Loucy (cell line): ENCODE results near the gene KLHL10.

Experiments
- H2AFZ ChIP-seq: fragments of 200-600 bp; sonication (generic); 2 replicates; pipeline ENCODE4 v1.6.0; 2016; ENCODE audit warnings: antibody characterized with exemption, mild to moderate bottlenecking, low read length, moderate library complexity
- H3F3A ChIP-seq: fragments of 200-600 bp; 2 replicates; pipeline ENCODE4 v1.6.0; 2016; ENCODE audit warnings: antibody characterized with exemption, low read depth, mild to moderate bottlenecking
- H3K27me3 ChIP-seq: fragments of 200-600 bp; sonication (generic); 2 replicates; pipeline ENCODE4 v1.6.1; 2014; ENCODE audit warnings: low read length, mild to moderate bottlenecking; ENCODE audit not compliant: insufficient read depth, poor library complexity, severe bottlenecking
- H3K36me3 ChIP-seq: fragments of 200-600 bp; sonication (generic); 2 replicates; pipeline ENCODE4 v1.6.1; 2016; ENCODE audit warnings: low read length; ENCODE audit not compliant: insufficient read depth
- H3K4me1 ChIP-seq: fragments of 200-600 bp; sonication (generic); 2 replicates; pipeline ENCODE4 v1.5.1; 2014; ENCODE audit warnings: low read length, mild to moderate bottlenecking; ENCODE audit not compliant: insufficient read depth, poor library complexity, severe bottlenecking
- H3K4me2 ChIP-seq: fragments of 200-600 bp; sonication (generic); 2 replicates; pipeline ENCODE4 v1.6.0; 2014; ENCODE audit warnings: antibody characterized with exemption, low read length, low read depth, mild to moderate bottlenecking; ENCODE audit not compliant: poor library complexity, severe bottlenecking
- H3K4me3 ChIP-seq: fragments of 200-600 bp; sonication (generic); 2 replicates; pipeline ENCODE4 v1.5.1; 2014; ENCODE audit warnings: low read length, mild to moderate bottlenecking, mixed read lengths; ENCODE audit not compliant: poor library complexity, severe bottlenecking
- H3K79me2 ChIP-seq: fragments of 200-600 bp; sonication (generic); 2 replicates; pipeline ENCODE4 v1.6.1; 2014; ENCODE audit warnings: low read length; ENCODE audit not compliant: insufficient read depth
- H3K9ac ChIP-seq: fragments of 200-600 bp; sonication (generic); 2 replicates; pipeline ENCODE4 v1.6.0; 2014; ENCODE audit warnings: mild to moderate bottlenecking, low read depth, low read length, moderate library complexity; ENCODE audit not compliant: poor library complexity, severe bottlenecking
- H3K9me2 ChIP-seq: fragments of 200-600 bp; sonication (generic); replicated peaks from 2 replicates; pipeline ENCODE4 v1.6.1; 2016; ENCODE audit warnings: low read depth, low read length, mixed read lengths
- H3K9me3 ChIP-seq: fragments of 200-600 bp; sonication (generic); 2 replicates; pipeline ENCODE4 v1.6.1; 2014; ENCODE audit warnings: mild to moderate bottlenecking, antibody characterized with exemption, low read length, low read depth; ENCODE audit not compliant: insufficient read depth
- H4K20me1 ChIP-seq: fragments of 200-600 bp; sonication (generic); 2 replicates; pipeline ENCODE4 v1.6.0; 2014; ENCODE audit warnings: antibody characterized with exemption, low read length, mild to moderate bottlenecking; ENCODE audit not compliant: insufficient read depth, poor library complexity, severe bottlenecking
- CTCF ChIP-seq: fragments of 200-600 bp; sonication (generic); conservative IDR thresholded peaks from 2 replicates; pipeline ENCODE4 v1.5.1; 2014; ENCODE audit warnings: mild to moderate bottlenecking, antibody characterized with exemption, low read length
- EZH2phosphoT487 ChIP-seq: fragments of 200-600 bp; IDR thresholded peaks from 2 replicates; pipeline ENCODE4 v1.6.1; 2018; ENCODE audit warnings: antibody characterized with exemption, mild to moderate bottlenecking, moderate library complexity, borderline replicate concordance

The KLHL10 gene

DNA sequence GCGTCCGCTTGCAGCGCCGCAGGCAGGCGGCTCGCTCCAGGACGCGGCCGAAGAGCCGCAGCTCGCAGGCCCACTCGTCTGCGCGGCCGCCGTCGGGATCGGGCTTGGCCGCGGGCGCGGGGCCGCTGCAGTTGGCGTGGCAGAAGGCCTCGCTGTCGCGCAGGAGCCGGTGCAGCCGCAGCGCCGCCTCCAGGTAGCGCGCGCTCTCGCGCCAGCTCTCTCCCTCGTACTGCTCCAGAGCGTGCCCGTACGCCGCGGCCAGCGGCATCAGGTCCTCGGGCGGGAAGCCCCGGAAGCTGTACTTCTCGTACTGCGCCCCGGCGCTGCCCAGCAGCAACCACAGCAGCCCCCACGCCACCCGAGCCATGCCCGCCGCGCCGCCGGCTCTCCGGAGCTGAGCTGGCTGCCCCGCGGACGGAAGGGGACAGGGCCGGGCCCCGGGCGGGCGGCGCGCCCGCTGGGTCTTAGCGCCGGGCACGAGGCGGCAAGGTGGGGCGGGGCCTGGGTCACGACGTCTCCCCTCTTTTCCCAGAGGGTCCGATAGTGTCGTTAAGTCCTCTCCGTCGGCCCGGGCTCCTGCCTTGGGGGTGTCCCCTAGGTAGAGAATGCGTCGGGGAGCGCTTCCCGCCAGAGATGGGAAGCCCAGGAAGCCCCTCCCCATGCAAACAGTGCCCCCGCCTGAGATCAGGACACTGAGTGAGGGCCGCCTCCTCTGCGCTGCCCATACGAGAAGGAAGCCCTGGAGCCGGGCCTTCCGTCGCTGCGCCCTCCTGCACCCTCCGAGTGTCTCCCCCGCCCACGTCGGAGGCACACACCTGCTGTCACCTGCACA is 25.9 kb upstream of the KLHL10 start, which contains the start of gene P3H4:
P3H4 (minus strand) TSS at position 401 of the 832 bp plus-strand sequence; CDS start at position 367, 34 bp downstream.
- Histone ChIP-seq H3K27me3 (no peaks in the 10 kb centered on the region), H3K9me2 (no peaks in the 10 kb centered on the region), H3K9ac (peak within 1 kb of the TSS; percentile 75), H4K20me1 (no peaks in the 10 kb centered on the region), H3K4me3 (peak within 1 kb of the TSS; percentile 83), H3K9me3 (no peaks in the 10 kb centered on the region), H3K79me2 (peaks cover 11% of the 10 kb centered on the region), H3K4me2 (peak within 1 kb of the TSS; percentile 99), H3K36me3 (no peaks in the 10 kb centered on the region), H2AFZ (peak within 1 kb of the TSS; percentile 96), H3K4me1 (peaks cover 32% of the 10 kb centered on the region), H3F3A (no peaks in the 10 kb centered on the region)
- peak; percentile 63 for TF ChIP-seq CTCF
- TF ChIP-seq EZH2phosphoT487, result no peak

- H3K9me3 ChIP-seq, result no peaks in the 10 kb centered on the region
- H4K20me1 ChIP-seq, result no peaks in the 10 kb centered on the region
- no peaks in the 10 kb centered on the region for H3K9me2 ChIP-seq
- H3F3A ChIP-seq, result no peaks in the 10 kb centered on the region
- H3K4me3 ChIP-seq, result peak within 1 kb of the TSS; percentile 83
- TF ChIP-seq CTCF, result no peak
- no peak for TF ChIP-seq EZH2phosphoT487
- H3K9ac ChIP-seq, result peak within 1 kb of the TSS; percentile 75
- H2AFZ ChIP-seq, result peak within 1 kb of the TSS; percentile 96
- no peaks in the 10 kb centered on the region for H3K36me3 ChIP-seq
- H3K4me1 ChIP-seq, result peaks cover 32% of the 10 kb centered on the region
- no peaks in the 10 kb centered on the region for H3K27me3 ChIP-seq
- H3K79me2 ChIP-seq, result peaks cover 11% of the 10 kb centered on the region
- H3K4me2 ChIP-seq, result peak within 1 kb of the TSS; percentile 99
These were observed 25.1 kb upstream of the KLHL10 start, which contains the start of gene FKBP10 for GRCh38 chr17:41812381-41813151. Gene FKBP10 (plus strand): TSS chr17:41813004. CDS start chr17:41813035, 31 bp downstream.

DNA sequence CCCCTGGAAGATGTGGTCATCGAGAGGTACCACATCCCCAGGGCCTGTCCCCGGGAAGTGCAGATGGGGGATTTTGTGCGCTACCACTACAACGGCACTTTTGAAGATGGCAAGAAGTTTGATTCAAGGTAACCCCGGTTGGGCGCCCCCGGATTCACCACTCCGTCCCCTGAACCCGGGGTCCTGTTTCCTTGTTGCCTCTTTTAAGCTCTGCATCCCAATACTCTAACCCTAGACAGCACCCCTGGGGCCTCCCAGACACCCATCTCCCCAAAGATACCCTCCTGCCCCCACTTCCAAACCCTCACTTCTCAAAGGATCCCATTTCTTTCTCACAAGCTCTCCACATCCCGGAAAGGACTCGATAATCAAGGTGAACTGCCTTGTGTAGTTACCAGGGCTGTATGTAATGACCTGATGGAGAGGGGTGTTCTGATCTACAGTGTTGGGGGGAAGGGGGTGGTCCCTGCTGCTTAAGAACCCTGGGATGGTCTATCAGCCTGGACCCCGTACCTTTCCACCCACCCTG is 24.4 kb upstream of the KLHL10 start:
- no peak overlapping the region for H2AFZ ChIP-seq
- H3K4me2 ChIP-seq, result peak overlapping the region; percentile 99
- peaks cover 11% of the 10 kb centered on the region for H3K79me2 ChIP-seq
- no peak for TF ChIP-seq EZH2phosphoT487
- no peak for TF ChIP-seq CTCF
- H3K9ac ChIP-seq, result peak overlapping the region; percentile 75
- H3K9me3 ChIP-seq, result no peaks in the 10 kb centered on the region
- H3K9me2 ChIP-seq, result no peaks in the 10 kb centered on the region
- H3F3A ChIP-seq, result no peaks in the 10 kb centered on the region
- no peaks in the 10 kb centered on the region for H4K20me1 ChIP-seq
- H3K36me3 ChIP-seq, result no peaks in the 10 kb centered on the region
- H3K4me1 ChIP-seq, result peaks cover 32% of the 10 kb centered on the region
- peak overlapping the region; percentile 83 for H3K4me3 ChIP-seq
- H3K27me3 ChIP-seq, result no peaks in the 10 kb centered on the region
